H1 (cell line): ENCODE results near the gene ANKRD65. TPM values are rescaled to one million over a fixed set of nuclear protein-coding genes. Genes with fewer than 3 reads are reported as not detected.

Source experiments
- CTCF ChIA-PET: fragments of 300-600 bp; sonication (Branson Sonifier 250); formaldehyde crosslinking; loops from one replicate; lab custom pipeline; 2021; ENCODE audit not compliant: partially characterized antibody; lab: Charles Lee
- POLR2A ChIA-PET: fragments of 300-600 bp; sonication (Branson Sonifier 250); formaldehyde crosslinking; loops from one replicate; lab custom pipeline; 2021; ENCODE audit warnings: inconsistent platforms; ENCODE audit not compliant: partially characterized antibody; lab: Charles Lee
- DNase-seq, 2 experiments: peaks; one replicate each; pipeline versions ENCODE4 v3.0.0 to v3.0.0-alpha.2; 2010 to 2022; ENCODE audit warnings: low spot score in 2 of 2, low read depth in 1 of 2, mixed read lengths in 1 of 2
- FAIRE-seq: peaks from 2 replicates; lab custom pipeline; 2011; peaks lifted over from hg19 to GRCh38; lab: Jason Lieb, UNC
- H2AFZ ChIP-seq: 2 replicates; pipeline ENCODE4 v1.8.1; 2012; ENCODE audit warnings: low read length, inconsistent platforms
- H2AK5ac ChIP-seq: 2 replicates; pipeline ENCODE4 v1.6.1; 2013; ENCODE audit warnings: low read depth, low read length
- H2BK120ac ChIP-seq: replicated peaks from 2 replicates; pipeline ENCODE3; 2013; ENCODE audit warnings: low read depth, low read length, inconsistent platforms
- H2BK12ac ChIP-seq: 2 replicates; pipeline ENCODE4 v1.6.1; 2013; ENCODE audit warnings: low read depth, low read length
- H2BK15ac ChIP-seq: 2 replicates; pipeline ENCODE4 v1.6.1; 2013; ENCODE audit warnings: low read length
- H2BK20ac ChIP-seq: 2 replicates; pipeline ENCODE4 v1.6.1; 2013; ENCODE audit warnings: low read length
- H2BK5ac ChIP-seq: 2 replicates; pipeline ENCODE4 v1.6.1; 2013; ENCODE audit warnings: low read depth, low read length
- H3K14ac ChIP-seq: 2 replicates; pipeline ENCODE4 v1.6.1; 2013; ENCODE audit warnings: inconsistent platforms; ENCODE audit not compliant: insufficient read length
- H3K18ac ChIP-seq: 2 replicates; pipeline ENCODE4 v1.6.1; 2013; ENCODE audit warnings: low read length; ENCODE audit errors: extremely low read depth
- H3K23ac ChIP-seq: 2 replicates; pipeline ENCODE4 v1.6.1; 2013; ENCODE audit warnings: inconsistent platforms; ENCODE audit not compliant: insufficient read length
- H3K23me2 ChIP-seq: 2 replicates; pipeline ENCODE4 v1.6.1; 2013; ENCODE audit warnings: low read depth, low read length
- H3K27ac ChIP-seq: 2 replicates; pipeline ENCODE4 v1.6.1; 2011; ENCODE audit warnings: low read depth, low read length, inconsistent platforms
- H3K27me3 ChIP-seq, 4 experiments: replicated peaks in 1 of 4; 1 replicate in 1 of 4; 2 replicates in 3 of 4; pipeline versions ENCODE4 v1.6.1 to v1.8.1; 2011 to 2013; ENCODE audit warnings: low read length in 3 of 4, mild to moderate bottlenecking in 3 of 4, inconsistent platforms in 2 of 4, mixed read lengths in 2 of 4, moderate library complexity in 1 of 4; ENCODE audit not compliant: control insufficient read depth in 3 of 4, insufficient read depth in 3 of 4; ENCODE audit errors: extremely low read depth in 1 of 4
- H3K36me3 ChIP-seq, 4 experiments: 2 replicates each; pipeline versions ENCODE4 v1.6.1 to v1.8.1; 2011 to 2013; ENCODE audit warnings: mild to moderate bottlenecking in 4 of 4, low read length in 3 of 4, moderate library complexity in 2 of 4, control low read depth in 1 of 4, inconsistent platforms in 1 of 4; ENCODE audit not compliant: insufficient read depth in 4 of 4, control insufficient read depth in 2 of 4
- H3K4ac ChIP-seq: replicated peaks from 2 replicates; pipeline ENCODE3; 2013; ENCODE audit warnings: low read length, low read depth, mixed read lengths, inconsistent platforms; ENCODE audit not compliant: insufficient read length
- H3K4me1 ChIP-seq, 4 experiments: replicated peaks in 1 of 4; 1 replicate in 1 of 4; 2 replicates in 3 of 4; pipeline versions ENCODE4 v1.6.1 to v1.8.1; 2011 to 2013; ENCODE audit warnings: low read length in 3 of 4, inconsistent platforms in 2 of 4, mixed read lengths in 1 of 4; ENCODE audit not compliant: insufficient read depth in 4 of 4, control insufficient read depth in 3 of 4
- H3K4me2 ChIP-seq, 2 experiments: 2 replicates each; pipeline versions ENCODE4 v1.6.1 to v1.8.1; 2011 to 2013; ENCODE audit warnings: low read depth in 2 of 2, low read length in 2 of 2, control low read depth in 1 of 2, inconsistent platforms in 1 of 2, mild to moderate bottlenecking in 1 of 2; ENCODE audit not compliant: insufficient read depth in 1 of 2
- H3K4me3 ChIP-seq, 4 experiments: fragments of 200-600, 300-600 bp in 1 of 4; sonication (generic), shearing (Covaris generic), sonication (Bioruptor Twin) in 1 of 4; 2 replicates each; pipeline versions ENCODE4 v1.5.1 to v1.8.1; 2011 to 2016; ENCODE audit warnings: low read length in 4 of 4, low read depth in 3 of 4, control low read depth in 2 of 4, inconsistent platforms in 2 of 4, mild to moderate bottlenecking in 2 of 4, mixed read lengths in 1 of 4, moderate library complexity in 1 of 4; ENCODE audit not compliant: insufficient read depth in 2 of 4; ENCODE audit errors: extremely low read depth in 1 of 4
- H3K56ac ChIP-seq: replicated peaks from 2 replicates; pipeline ENCODE3; 2013; ENCODE audit warnings: low read depth, mild to moderate bottlenecking, mixed read lengths, low read length, inconsistent platforms; ENCODE audit not compliant: insufficient read length
- H3K79me1 ChIP-seq: 2 replicates; pipeline ENCODE4 v1.6.1; 2013; ENCODE audit warnings: low read depth, low read length, control low read depth
- H3K79me2 ChIP-seq, 2 experiments: 2 replicates each; pipeline versions ENCODE4 v1.6.1 to v1.8.1; 2012 to 2013; ENCODE audit warnings: low read length in 2 of 2, mild to moderate bottlenecking in 2 of 2, inconsistent platforms in 1 of 2; ENCODE audit not compliant: insufficient read depth in 2 of 2, control insufficient read depth in 1 of 2
- H3K9ac ChIP-seq, 4 experiments: replicated peaks in 1 of 4; 1 replicate in 1 of 4; 2 replicates in 3 of 4; pipeline versions ENCODE4 v1.6.1 to v1.8.1; 2011 to 2013; ENCODE audit warnings: low read depth in 3 of 4, low read length in 3 of 4, control low read depth in 2 of 4, mild to moderate bottlenecking in 2 of 4, moderate library complexity in 2 of 4, inconsistent platforms in 1 of 4; ENCODE audit errors: extremely low read depth in 1 of 4
- H3K9me3 ChIP-seq, 2 experiments: 2 replicates each; pipeline versions ENCODE4 v1.6.1 to v1.8.1; 2012 to 2013; ENCODE audit warnings: mild to moderate bottlenecking in 2 of 2, moderate library complexity in 2 of 2, control low read depth in 1 of 2, inconsistent platforms in 1 of 2, low read depth in 1 of 2, low read length in 1 of 2, mixed read lengths in 1 of 2; ENCODE audit not compliant: insufficient read depth in 2 of 2
- H4K20me1 ChIP-seq, 2 experiments: replicated peaks in 1 of 2; 2 replicates each; pipeline versions ENCODE3 to v1.8.1; 2011 to 2013; ENCODE audit warnings: inconsistent platforms in 2 of 2, low read length in 2 of 2, mild to moderate bottlenecking in 1 of 2; ENCODE audit not compliant: insufficient read depth in 2 of 2, control insufficient read depth in 1 of 2
- H4K5ac ChIP-seq: 2 replicates; pipeline ENCODE4 v1.6.1; 2013; ENCODE audit warnings: low read length, low read depth, mixed read lengths, inconsistent platforms; ENCODE audit not compliant: insufficient read length
- H4K8ac ChIP-seq: 2 replicates; pipeline ENCODE4 v1.8.0; 2013; ENCODE audit warnings: mild to moderate bottlenecking, moderate library complexity, low read length, inconsistent platforms; ENCODE audit not compliant: insufficient read depth; ENCODE audit errors: extremely low read depth
- H4K91ac ChIP-seq: replicated peaks from 2 replicates; pipeline ENCODE3; 2013; ENCODE audit warnings: low read length, mixed read lengths, inconsistent platforms; ENCODE audit not compliant: insufficient read length
- EGR1 ChIP-seq: IDR thresholded peaks from 2 replicates; pipeline ENCODE4 v1.6.1; 2011; ENCODE audit warnings: low read depth, low read length, borderline replicate concordance
- NANOG ChIP-seq: IDR thresholded peaks from 2 replicates; pipeline ENCODE4 v1.6.1; 2011; ENCODE audit warnings: low read length, low read depth, mild to moderate bottlenecking, inconsistent platforms; ENCODE audit not compliant: insufficient read depth, poor library complexity, severe bottlenecking
- WGBS, 2 experiments: shearing (Covaris generic) in 1 of 2; methylation state at CpG; one replicate each; pipeline versions ENCODE4 v1.1.6 to v1.1.7; 2013 to 2015; ENCODE audit warnings: low lambda C conversion rate in 2 of 2, mixed read lengths in 2 of 2, inconsistent platforms in 1 of 2, low coverage in 1 of 2, missing lambda C conversion rate in 1 of 2; ENCODE audit not compliant: insufficient replicate concordance in 2 of 2, insufficient coverage in 1 of 2, insufficient read length in 1 of 2; ENCODE audit errors: extremely low coverage in 1 of 2, missing lambda C conversion rate in 1 of 2; 5-methylcytosine and 5-hydroxymethylcytosine counted together
- polyA plus RNA-seq, 7 experiments: library from polyadenylated mRNA; depleted of rRNA in 3 of 7; stranded (reverse) in 5 of 7; unstranded in 2 of 7; fragments of >200 nt in 5 of 7; fragments of 200-250 nt in 2 of 7; gene quantifications; 1 replicate in 5 of 7; 2 replicates in 1 of 7; 4 replicates in 1 of 7; pipeline versions ENCODE4 v1.2.1 to v1.2.3, GENCODE V29; 2011 to 2013; ENCODE audit warnings: missing spikeins in 2 of 7, mixed read lengths in 2 of 7
- total RNA-seq: library from RNA; stranded (reverse); fragmentation: NEBNext Ultra II Directional; extraction: Animal tissue kit (Norgen Biotek cat#: 25700); gene quantifications from 2 replicates; pipeline ENCODE4 v1.2.1, GENCODE V29; 2021

Gene ANKRD65
- total and polyA plus RNA-seq, 2 of the 8 experiments (the other 6 are each of a cell fraction or from before 2014, with no cell fraction given), result 1.8 to 2.0 TPM

DNA sequence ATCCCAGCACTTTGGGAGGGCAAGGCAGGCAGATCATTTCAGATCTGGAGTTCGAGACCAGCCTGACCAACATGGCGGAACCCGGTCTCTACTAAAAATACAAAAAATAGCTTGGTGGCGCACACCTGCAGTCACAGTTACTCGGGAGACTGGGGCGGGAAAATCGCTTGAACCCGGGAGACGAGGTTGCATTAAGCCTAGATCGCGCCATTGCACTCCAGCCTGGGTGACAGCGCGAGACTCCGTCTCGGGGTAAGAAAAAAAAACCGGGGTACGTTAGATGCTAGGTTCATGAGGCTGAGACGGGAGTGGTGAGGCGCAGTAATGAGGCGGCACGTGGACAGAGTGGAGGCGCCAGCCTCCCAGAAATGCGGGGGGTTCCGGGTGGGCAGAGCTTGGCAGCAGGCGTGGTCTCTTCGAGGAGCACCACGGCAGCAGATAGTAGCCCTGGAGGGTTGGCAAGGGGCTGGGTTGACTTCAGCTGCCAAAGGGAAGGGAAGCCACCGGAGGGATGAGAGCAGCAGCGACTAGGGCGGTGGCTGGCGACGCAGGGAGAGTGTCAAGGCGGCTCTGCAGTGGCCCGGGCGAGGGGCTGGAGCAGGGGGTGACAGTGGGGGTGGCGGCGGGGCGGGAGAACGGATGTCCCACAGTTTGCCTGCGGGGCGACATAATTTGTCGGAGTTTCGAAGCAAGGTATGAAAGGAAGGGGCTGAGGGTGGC, 14.8 kb downstream of the ANKRD65 start:
- H4K8ac ChIP-seq, result peak overlapping the region; percentile 99
- no peak overlapping the region for H2BK20ac ChIP-seq
- H3K27ac ChIP-seq, result peak overlapping the region; percentile 94; the same call in 1 of the 2 replicates
- ChIA-PET CTCF (interaction anchor here (1.0 to 2.9 kb wide), 10 partner anchors 9 to 98 kb away, joined by 3 to 17 read pairs (median 4); partner anchors contain the start of gene ANKRD65), POLR2A (interaction anchor here (0.7 to 27.7 kb wide), 11 partner anchors 8 to 136 kb away, joined by 3 to 719 read pairs (median 3); partner anchors contain the start of genes ANKRD65, AURKAIP1, CCNL2 and MXRA8)
- H3K4me2 ChIP-seq, result peak overlapping the region; percentile 75 to 86
- peak overlapping the region; percentile 91 to 99 (median 93) for H3K4me3 ChIP-seq
- H3K36me3 ChIP-seq, result peaks cover 20 to 56% (median 30%) of the 10 kb centered on the region in 4 experiments
- H3K23ac ChIP-seq, result no peak overlapping the region
- H3K9ac ChIP-seq, result peak overlapping the region; percentile 81 to 96 (median 92)
- H3K79me2 ChIP-seq, result peaks cover 14 to 38% of the 10 kb centered on the region in 2 experiments
- no peak overlapping the region for H3K18ac ChIP-seq
- peaks cover 8 to 12% of the 10 kb centered on the region in 2 experiments for H4K20me1 ChIP-seq
- no peak overlapping the region for H3K4ac ChIP-seq
- no peak overlapping the region for H2BK15ac ChIP-seq
- no peak overlapping the region for H2BK12ac ChIP-seq
- H3K56ac ChIP-seq, result peak overlapping the region; percentile 17
- no peak overlapping the region for H2BK120ac ChIP-seq
- no peak overlapping the region for H4K91ac ChIP-seq
- H3K14ac ChIP-seq, result no peak overlapping the region
- no peaks in the 10 kb centered on the region for H3K9me3 ChIP-seq
- H2AFZ ChIP-seq, result no peak overlapping the region
- no peak overlapping the region for H2AK5ac ChIP-seq
- no peaks in the 10 kb centered on the region for H3K27me3 ChIP-seq
- peaks cover 11% of the 10 kb centered on the region for H3K79me1 ChIP-seq
- peak overlapping the region; percentile 93 for H4K5ac ChIP-seq
- H3K4me1 ChIP-seq, result peaks cover 8 to 19% (median 13%) of the 10 kb centered on the region in 4 experiments; a peak in 6 of 7 replicates
- H2BK5ac ChIP-seq, result peak overlapping the region; percentile 88; the same call in 1 of the 2 replicates
- H3K23me2 ChIP-seq, result peaks cover 5% of the 10 kb centered on the region; the same call in 1 of the 2 replicates
- DNase-seq (no peak), FAIRE-seq (no peak)
- WGBS, 2 experiments, result 73% methylated on average over 33 of the region's 43 CpGs; no CpG with 5 or more reads in 1 of the 2 experiments
- TF ChIP-seq EGR1 (no peak), NANOG (no peak)
